Adrenal gland (tissue), 5 donors: ENCODE data around the gene MOCOS.

Source experiments
- POLR2A ChIP-seq, 2 donors: fragments of 450-650 bp; IDR thresholded peaks; one replicate each; pipeline ENCODE4 v1.6.1; 2017; ENCODE audit warnings: antibody characterized with exemption in 2 of 2, mild to moderate bottlenecking in 2 of 2, moderate library complexity in 1 of 2
- TF ChIP-seq, protein P1 (sequence below), 6 experiments: fragments of 450-650 bp in 4 of 6; fragments of 200-600 bp in 2 of 6; sonication (generic) in 1 of 6; IDR thresholded peaks; 1 replicate in 5 of 6; 2 replicates in 1 of 6; pipeline versions ENCODE4 v1.5.1 to v1.8.0; 2016 to 2021; ENCODE audit warnings: antibody characterized with exemption in 6 of 6, mild to moderate bottlenecking in 2 of 6, moderate library complexity in 1 of 6
- donor health status: DM: no; HTN: no; CAD: no.

DNA sequence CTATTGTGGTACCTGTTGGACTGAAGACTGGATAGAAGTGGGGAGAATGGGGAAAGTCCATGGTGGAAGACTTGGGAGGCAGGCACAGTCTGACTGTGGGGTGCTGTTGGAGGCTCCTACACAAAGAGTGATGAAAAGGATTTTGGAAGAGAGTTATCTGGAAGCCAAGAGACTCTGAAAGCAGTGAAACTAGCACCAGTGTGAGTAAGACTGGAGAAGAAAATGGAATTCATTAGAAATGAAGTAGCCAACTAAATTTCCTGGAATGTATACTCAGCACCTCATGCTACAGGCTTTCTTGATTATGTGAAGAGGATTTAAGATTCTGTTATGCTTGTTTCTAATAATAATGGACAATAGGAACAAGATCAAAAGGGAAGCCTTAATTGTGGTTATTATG, 29.9 kb upstream of the MOCOS start:
- TF ChIP-seq, protein P1, sequence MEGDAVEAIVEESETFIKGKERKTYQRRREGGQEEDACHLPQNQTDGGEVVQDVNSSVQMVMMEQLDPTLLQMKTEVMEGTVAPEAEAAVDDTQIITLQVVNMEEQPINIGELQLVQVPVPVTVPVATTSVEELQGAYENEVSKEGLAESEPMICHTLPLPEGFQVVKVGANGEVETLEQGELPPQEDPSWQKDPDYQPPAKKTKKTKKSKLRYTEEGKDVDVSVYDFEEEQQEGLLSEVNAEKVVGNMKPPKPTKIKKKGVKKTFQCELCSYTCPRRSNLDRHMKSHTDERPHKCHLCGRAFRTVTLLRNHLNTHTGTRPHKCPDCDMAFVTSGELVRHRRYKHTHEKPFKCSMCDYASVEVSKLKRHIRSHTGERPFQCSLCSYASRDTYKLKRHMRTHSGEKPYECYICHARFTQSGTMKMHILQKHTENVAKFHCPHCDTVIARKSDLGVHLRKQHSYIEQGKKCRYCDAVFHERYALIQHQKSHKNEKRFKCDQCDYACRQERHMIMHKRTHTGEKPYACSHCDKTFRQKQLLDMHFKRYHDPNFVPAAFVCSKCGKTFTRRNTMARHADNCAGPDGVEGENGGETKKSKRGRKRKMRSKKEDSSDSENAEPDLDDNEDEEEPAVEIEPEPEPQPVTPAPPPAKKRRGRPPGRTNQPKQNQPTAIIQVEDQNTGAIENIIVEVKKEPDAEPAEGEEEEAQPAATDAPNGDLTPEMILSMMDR (IDR thresholded peaks at IDR 0.05) = no peak
- TF ChIP-seq POLR2A (IDR thresholded peaks at IDR 0.05) = no peak
